ENCODE data around the gene TIMD4.

GRCh38 chr5:156918311-156918845 lies 44.6 kb downstream of the TIMD4 start:
- TF ChIP-seq CREB1 (IDR thresholded peaks at IDR 0.05; ENCODE audit: low read depth) (no peak), RAD21 (IDR thresholded peaks at IDR 0.05; ENCODE audit: low read depth) (no peak), EP300 (IDR thresholded peaks at IDR 0.05; ENCODE audit: borderline replicate concordance) (no peak), NFIC (IDR thresholded peaks at IDR 0.05) (no peak), TAF1 (IDR thresholded peaks at IDR 0.05; ENCODE audit: low read depth) (no peak)
- TF ChIP-seq, protein P1, sequence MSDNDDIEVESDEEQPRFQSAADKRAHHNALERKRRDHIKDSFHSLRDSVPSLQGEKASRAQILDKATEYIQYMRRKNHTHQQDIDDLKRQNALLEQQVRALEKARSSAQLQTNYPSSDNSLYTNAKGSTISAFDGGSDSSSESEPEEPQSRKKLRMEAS (IDR thresholded peaks at IDR 0.05): no peak

Measured in Ishikawa (cell line).